ENCODE data around the gene CCDC15. TPM values are rescaled to one million over a fixed set of nuclear protein-coding genes. Genes with fewer than 3 reads are reported as not detected.

Gene CCDC15
- total RNA-seq, 4 donors from 2014 or later: 2.0 to 11.5 (median 3.8) TPM

DNA sequence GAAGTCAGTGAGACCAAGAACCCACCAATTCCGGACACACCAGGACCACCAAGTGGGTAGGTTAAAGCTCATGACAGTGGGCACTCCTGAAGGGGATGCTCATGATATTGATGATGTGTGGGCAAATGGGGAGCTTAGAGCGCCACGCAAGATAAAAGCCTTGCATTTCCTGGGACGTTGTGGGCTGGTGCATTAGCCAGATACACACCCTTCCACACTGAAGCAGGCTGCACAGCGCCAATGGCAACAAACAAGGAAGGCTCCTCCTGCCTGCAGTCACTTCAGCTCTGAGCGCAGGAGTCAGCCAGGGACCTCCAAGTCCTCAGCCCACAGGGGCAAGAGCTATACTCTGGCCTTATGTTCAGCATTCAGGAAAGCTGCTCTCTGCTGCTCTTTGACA lies 136.8 kb downstream of the CCDC15 start:
- Histone ChIP-seq H3K9me3 (no peaks in the 10 kb centered on the region), H3K27ac (no peak overlapping the region), H3K4me1 (peaks cover 3% of the 10 kb centered on the region), H3K27me3 (no peaks in the 10 kb centered on the region), H3K4me3 (no peak overlapping the region), H3K36me3 (peaks cover 7% of the 10 kb centered on the region)
- no peak for DNase-seq (ENCODE audit: low spot score in 2 of 2)
- WGBS: 68% methylated on average over 6 of the region's 6 CpGs
- no peak for TF ChIP-seq POLR2A (IDR thresholded peaks at IDR 0.05)
- TF ChIP-seq EP300 (IDR thresholded peaks at IDR 0.05): no peak
- TF ChIP-seq POLR2AphosphoS5 (IDR thresholded peaks at IDR 0.05): no peak
- TF ChIP-seq CTCF (IDR thresholded peaks at IDR 0.05): no peak

Other genes with a start within 250 kb of the CCDC15 start
- gene NRGN, start 214.3 kb upstream of the CCDC15 start, total RNA-seq: 1 to 10 TPM in 1 of 4 donors, under 1 TPM in 1, not detected in 2; 0.65 to 1.3 TPM
- 1 to 10 TPM in 3 of 4 donors, under 1 TPM in 1; 0.60 to 3.3 (median 1.7) TPM for gene VSIG2, start 201.9 kb upstream of the CCDC15 start, total RNA-seq
- 10 to 100 TPM; 11.0 to 26.5 (median 15.6) TPM for gene ESAM, start 191.9 kb upstream of the CCDC15 start, total RNA-seq
- gene MSANTD2, start 153.8 kb upstream of the CCDC15 start, total RNA-seq: 10 to 100 TPM in 2 of 4 donors, 1 to 10 TPM in 2; 5.5 to 42.5 (median 11.7) TPM
- gene ROBO3, start 88.8 kb upstream of the CCDC15 start, total RNA-seq: 1 to 10 TPM; 1.9 to 6.8 (median 3.6) TPM
- gene ROBO4, start 56.3 kb upstream of the CCDC15 start, total RNA-seq: 10 to 100 TPM in 2 of 4 donors, 1 to 10 TPM in 2; 2.5 to 18.7 (median 9.6) TPM
- not detected for gene HEPN1, start 35.0 kb upstream of the CCDC15 start, total RNA-seq
- gene HEPACAM, start 18.2 kb upstream of the CCDC15 start, total RNA-seq: 1 to 10 TPM in 1 of 4 donors, under 1 TPM in 2, not detected in 1; 0.72 to 1.4 (median 0.89) TPM
- gene SLC37A2, start 109.1 kb downstream of the CCDC15 start, total RNA-seq: 100 to 1,000 TPM in 3 of 4 donors, 10 to 100 TPM in 1; 67.3 to 189 (median 119) TPM
- 10 to 100 TPM in 3 of 4 donors, 1 to 10 TPM in 1; 9.9 to 19.9 (median 14.6) TPM for gene TMEM218, start 157.4 kb downstream of the CCDC15 start, total RNA-seq
- 1 to 10 TPM; 1.5 to 8.2 (median 3.6) TPM for gene PKNOX2, start 210.5 kb downstream of the CCDC15 start, total RNA-seq

All from suprapubic skin (tissue), 4 donors.